OCI-LY1 (cell line): ENCODE measurements around the gene MRTFB.

Source experiments
- H2AFZ ChIP-seq: fragments of 200-600 bp; sonication (generic), shearing (Covaris generic); 2 replicates; pipeline ENCODE4 v1.6.0; 2014; ENCODE audit warnings: antibody characterized with exemption, mild to moderate bottlenecking, low read length
- H3F3A ChIP-seq: fragments of 200-600 bp; sonication (generic), shearing (Covaris generic); 2 replicates; pipeline ENCODE4 v1.6.0; 2014; ENCODE audit warnings: mild to moderate bottlenecking, antibody characterized with exemption, low read length, moderate library complexity; ENCODE audit not compliant: insufficient read depth
- H3K27ac ChIP-seq: fragments of 200-600 bp; sonication (generic); 2 replicates; pipeline ENCODE4 v1.5.1; 2014; ENCODE audit warnings: low read length, mixed run types, mild to moderate bottlenecking, low read depth; ENCODE audit not compliant: poor library complexity, severe bottlenecking
- H3K27me3 ChIP-seq: fragments of 200-600 bp; sonication (generic); 2 replicates; pipeline ENCODE4 v1.6.0; 2014; ENCODE audit warnings: antibody characterized with exemption, mild to moderate bottlenecking, low read length, moderate library complexity; ENCODE audit not compliant: insufficient read depth
- H3K36me3 ChIP-seq: fragments of 200-600 bp; sonication (generic); 2 replicates; pipeline ENCODE4 v1.6.1; 2014; ENCODE audit warnings: mild to moderate bottlenecking, antibody characterized with exemption, low read length, moderate library complexity, mixed read lengths; ENCODE audit not compliant: insufficient read depth
- H3K4me1 ChIP-seq: fragments of 200-600 bp; sonication (generic); 2 replicates; pipeline ENCODE4 v1.5.1; 2014; ENCODE audit warnings: mild to moderate bottlenecking, low read length, moderate library complexity; ENCODE audit not compliant: insufficient read depth, severe bottlenecking
- H3K4me2 ChIP-seq: fragments of 200-600 bp; sonication (generic), shearing (Covaris generic); 2 replicates; pipeline ENCODE4 v1.6.1; 2014; ENCODE audit warnings: low read length
- H3K4me3 ChIP-seq: fragments of 200-600 bp; sonication (generic); 2 replicates; pipeline ENCODE4 v1.5.1; 2014; ENCODE audit warnings: low read length, low read depth, mild to moderate bottlenecking, mixed read lengths; ENCODE audit not compliant: poor library complexity, severe bottlenecking
- H3K79me2 ChIP-seq: fragments of 200-600 bp; shearing (Covaris generic); 2 replicates; pipeline ENCODE4 v1.6.1; 2016; ENCODE audit warnings: mixed run types, low read length, mixed read lengths; ENCODE audit not compliant: insufficient read depth
- H3K9ac ChIP-seq: fragments of 200-600 bp; sonication (generic), shearing (Covaris generic); 2 replicates; pipeline ENCODE4 v1.6.1; 2014; ENCODE audit warnings: mild to moderate bottlenecking, low read length, mixed read lengths
- H3K9me2 ChIP-seq: fragments of 200-600 bp; sonication (generic), shearing (Covaris generic); 2 replicates; pipeline ENCODE4 v1.6.1; 2014; ENCODE audit warnings: low read depth, mild to moderate bottlenecking, low read length, mixed read lengths
- H3K9me3 ChIP-seq: fragments of 200-600 bp; shearing (Covaris generic); 2 replicates; pipeline ENCODE4 v1.6.1; 2014; ENCODE audit warnings: low read length, mixed read lengths
- H4K20me1 ChIP-seq: fragments of 200-600 bp; sonication (generic), shearing (Covaris generic); 2 replicates; pipeline ENCODE4 v1.6.0; 2016; ENCODE audit warnings: mild to moderate bottlenecking, low read length; ENCODE audit not compliant: insufficient read depth
- CTCF ChIP-seq: fragments of 200-600 bp; sonication (generic), shearing (Covaris generic); IDR thresholded peaks from 2 replicates; pipeline ENCODE4 v1.5.1; 2017; ENCODE audit warnings: mild to moderate bottlenecking, antibody characterized with exemption, low read length, moderate library complexity, mixed read lengths
- EZH2 ChIP-seq: fragments of 200-600 bp; sonication (generic), shearing (Covaris generic); IDR thresholded peaks from 2 replicates; pipeline ENCODE4 v1.8.0; 2017; ENCODE audit warnings: borderline replicate concordance, mixed run types, mild to moderate bottlenecking, antibody characterized with exemption, low read length, moderate library complexity, mixed read lengths

Gene MRTFB

GRCh38 chr16:14238756-14239155 lies 167.6 kb downstream of the MRTFB start:
- H2AFZ ChIP-seq: no peak overlapping the region
- no peak overlapping the region for H3K4me3 ChIP-seq
- H3F3A ChIP-seq: no peaks in the 10 kb centered on the region
- peaks cover 23% of the 10 kb centered on the region; the same call in 1 of the 2 replicates for H3K36me3 ChIP-seq
- H3K27me3 ChIP-seq: no peaks in the 10 kb centered on the region
- no peak overlapping the region for H3K9ac ChIP-seq
- no peaks in the 10 kb centered on the region for H3K4me1 ChIP-seq
- no peaks in the 10 kb centered on the region for H3K79me2 ChIP-seq
- no peaks in the 10 kb centered on the region for H4K20me1 ChIP-seq
- TF ChIP-seq EZH2 (no peak), CTCF (no peak)
- no peak overlapping the region for H3K27ac ChIP-seq
- H3K9me2 ChIP-seq: no peaks in the 10 kb centered on the region
- no peaks in the 10 kb centered on the region for H3K9me3 ChIP-seq
- no peak overlapping the region for H3K4me2 ChIP-seq

GRCh38 chr16:14239791-14240190 lies 168.7 kb downstream of the MRTFB start:
- no peak overlapping the region for H2AFZ ChIP-seq
- no peaks in the 10 kb centered on the region for H3F3A ChIP-seq
- H3K9ac ChIP-seq: no peak overlapping the region
- H3K36me3 ChIP-seq: peaks cover 14% of the 10 kb centered on the region; the same call in 1 of the 2 replicates
- no peak overlapping the region for H3K27ac ChIP-seq
- H3K9me2 ChIP-seq: no peaks in the 10 kb centered on the region
- no peaks in the 10 kb centered on the region for H3K4me1 ChIP-seq
- TF ChIP-seq EZH2 (no peak), CTCF (no peak)
- no peaks in the 10 kb centered on the region for H3K9me3 ChIP-seq
- H3K79me2 ChIP-seq: no peaks in the 10 kb centered on the region
- no peaks in the 10 kb centered on the region for H4K20me1 ChIP-seq
- no peak overlapping the region for H3K4me2 ChIP-seq
- no peaks in the 10 kb centered on the region for H3K27me3 ChIP-seq
- no peak overlapping the region for H3K4me3 ChIP-seq

GRCh38 chr16:14240219-14240843 lies 169.2 kb downstream of the MRTFB start:
- H3K4me3 ChIP-seq: no peak overlapping the region
- H3K4me1 ChIP-seq: no peaks in the 10 kb centered on the region
- H3K27me3 ChIP-seq: no peaks in the 10 kb centered on the region
- no peak for TF ChIP-seq EZH2
- no peak for TF ChIP-seq CTCF
- no peak overlapping the region for H3K9ac ChIP-seq
- H3K27ac ChIP-seq: no peak overlapping the region
- no peak overlapping the region for H2AFZ ChIP-seq
- H3K9me2 ChIP-seq: no peaks in the 10 kb centered on the region
- H3K4me2 ChIP-seq: no peak overlapping the region
- no peaks in the 10 kb centered on the region for H3K79me2 ChIP-seq
- peaks cover 12% of the 10 kb centered on the region; the same call in 1 of the 2 replicates for H3K36me3 ChIP-seq
- H3K9me3 ChIP-seq: no peaks in the 10 kb centered on the region
- no peaks in the 10 kb centered on the region for H3F3A ChIP-seq
- H4K20me1 ChIP-seq: no peaks in the 10 kb centered on the region
